ENCODE measurements around the gene IL9R.
"Not testable (repeated sequence)": the region's sequence is repeated elsewhere in the genome, so short reads cannot be mapped to it uniquely, and the experiment has no call there.

Gene IL9R

GRCh38 chrX:155998761-155999510, 1.4 kb downstream of the IL9R start:
- DNase-seq, result no peak

GRCh38 chrX:155999751-156000150, 2.3 kb downstream of the IL9R start:
- not testable (repeated sequence) for DNase-seq

- DNase-seq, result no peak
Observed at GRCh38 chrX:156000361-156000926, 2.9 kb downstream of the IL9R start.

GRCh38 chrX:156001001-156001666, 3.6 kb downstream of the IL9R start:
- DNase-seq, result no peak

GRCh38 chrX:156001667-156002021, 4.1 kb downstream of the IL9R start:
- DNase-seq, result no peak

- DNase-seq, result no peak
Observed at GRCh38 chrX:156002507-156002906, 5.0 kb downstream of the IL9R start.

GRCh38 chrX:156003486-156004185, 6.1 kb downstream of the IL9R start:
- DNase-seq, result no peak

- DNase-seq, result no peak
Observed at GRCh38 chrX:156004256-156004655, 6.8 kb downstream of the IL9R start.

GRCh38 chrX:156004740-156005139, 7.2 kb downstream of the IL9R start:
- no peak for DNase-seq

- DNase-seq, result no peak
Observed at GRCh38 chrX:156005144-156005543, 7.6 kb downstream of the IL9R start.

GRCh38 chrX:156006468-156006867, 9.0 kb downstream of the IL9R start:
- DNase-seq, result not testable (repeated sequence)

- DNase-seq, result not testable (repeated sequence)
Observed at GRCh38 chrX:156008379-156008778, 10.9 kb downstream of the IL9R start.

- no peak for DNase-seq
Observed at GRCh38 chrX:156008915-156009314, 11.4 kb downstream of the IL9R start.

- DNase-seq, result not testable (repeated sequence)
Observed at GRCh38 chrX:156009691-156010090, 12.2 kb downstream of the IL9R start.

GRCh38 chrX:156013286-156013953, 15.9 kb downstream of the IL9R start:
- not testable (repeated sequence) for DNase-seq

- not testable (repeated sequence) for DNase-seq
Observed at GRCh38 chrX:156019846-156020245, 22.4 kb downstream of the IL9R start.

GRCh38 chrX:156023002-156023401, 25.5 kb downstream of the IL9R start:
- not testable (repeated sequence) for DNase-seq

GRCh38 chrX:156024949-156025492, 27.5 kb downstream of the IL9R start:
- not testable (repeated sequence) for DNase-seq

GRCh38 chrX:156028653-156029237, 31.2 kb downstream of the IL9R start:
- DNase-seq, result not testable (repeated sequence)

GRCh38 chrX:156029296-156029695, 31.8 kb downstream of the IL9R start:
- DNase-seq, result not testable (repeated sequence)

GRCh38 chrX:156029707-156030442, 32.4 kb downstream of the IL9R start:
- not testable (repeated sequence) for DNase-seq

Data from NCI-H1092 treated with DMSO at 0.1 percent for 48 hours (cell line).